Astrocyte of the cerebellum (primary cell): Measurements from ENCODE around the gene ZC3H7B.

Source experiments
- DNase-seq: peaks from one replicate; pipeline ENCODE4 v3.0.0-alpha.2; 2011; ENCODE audit warnings: low read depth
- H3K4me3 ChIP-seq: 2 replicates; pipeline ENCODE4 v1.5.1; 2011; ENCODE audit warnings: mild to moderate bottlenecking, low read depth, low read length, moderate library complexity
- CTCF ChIP-seq: IDR thresholded peaks from 2 replicates; pipeline ENCODE4 v1.5.1; 2012; ENCODE audit warnings: low read length, low read depth, moderate library complexity, mild to moderate bottlenecking; ENCODE audit errors: missing control alignments
- in situ Hi-C: cut with HindIII; loops from 2 replicates; pipeline ENCODE4 v1.10.0; 2017; ENCODE audit warnings: low sequenced_read_pairs

The ZC3H7B gene

GRCh38 chr22:41334951-41335635 lies 33.8 kb downstream of the ZC3H7B start:
- in situ Hi-C loops, result no loop called here
- TF ChIP-seq CTCF, result no peak
- DNase-seq, result no peak
- no peak overlapping the region for H3K4me3 ChIP-seq

GRCh38 chr22:41338614-41339212 lies 37.4 kb downstream of the ZC3H7B start:
- no peak for TF ChIP-seq CTCF
- H3K4me3 ChIP-seq, result no peak overlapping the region
- in situ Hi-C loops, result no loop called here
- DNase-seq, result no peak

DNA sequence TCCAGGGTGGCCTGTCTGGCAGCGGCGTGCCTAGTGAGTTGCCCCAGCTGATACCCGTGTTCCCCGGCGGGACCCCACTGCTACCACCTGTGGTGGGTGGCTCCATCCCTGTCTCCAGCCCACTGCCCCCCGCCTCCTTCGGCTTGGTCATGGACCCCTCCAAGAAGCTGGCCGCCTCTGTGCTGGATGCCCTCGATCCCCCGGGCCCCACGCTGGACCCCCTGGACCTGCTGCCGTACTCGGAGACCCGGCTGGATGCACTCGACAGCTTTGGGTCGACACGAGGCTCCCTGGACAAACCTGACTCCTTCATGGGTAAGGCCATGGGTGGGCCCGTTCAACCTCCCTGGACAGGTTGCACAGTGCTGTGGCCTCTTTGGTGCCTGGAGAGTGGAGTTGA lies 38.5 kb downstream of the ZC3H7B start:
- TF ChIP-seq CTCF, result no peak
- no peak for DNase-seq
- no peak overlapping the region for H3K4me3 ChIP-seq
- in situ Hi-C loops, result no loop called here

- in situ Hi-C loops, result no loop called here
- no peak overlapping the region for H3K4me3 ChIP-seq
- DNase-seq, result no peak
- TF ChIP-seq CTCF, result no peak
These were observed 39.0 kb downstream of the ZC3H7B start for GRCh38 chr22:41340357-41340756.

DNA sequence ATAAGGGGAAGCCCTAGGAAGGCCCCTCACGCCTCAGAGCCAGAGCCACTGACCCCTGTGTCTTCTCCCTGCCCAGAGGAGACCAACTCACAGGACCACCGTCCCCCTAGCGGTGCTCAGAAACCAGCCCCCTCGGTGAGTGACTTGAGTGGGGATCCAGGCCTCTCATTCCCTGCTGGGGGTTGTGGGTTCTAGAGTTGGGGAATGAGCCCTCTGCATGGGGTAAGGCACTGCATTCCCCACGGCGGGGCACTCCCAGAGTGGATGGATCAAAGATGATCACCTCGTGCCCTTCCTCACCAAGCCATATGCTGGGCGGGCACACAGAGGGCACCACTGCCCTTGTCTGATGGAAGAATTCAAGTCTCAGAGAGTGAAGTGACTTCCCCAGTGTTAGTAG lies 39.7 kb downstream of the ZC3H7B start:
- no peak for TF ChIP-seq CTCF
- in situ Hi-C loops, result no loop called here
- no peak overlapping the region for H3K4me3 ChIP-seq
- DNase-seq, result no peak

- H3K4me3 ChIP-seq, result no peak overlapping the region
- in situ Hi-C loops, result no loop called here
- DNase-seq, result no peak
- TF ChIP-seq CTCF, result no peak
These were observed 40.7 kb downstream of the ZC3H7B start for GRCh38 chr22:41341990-41342389.

DNA sequence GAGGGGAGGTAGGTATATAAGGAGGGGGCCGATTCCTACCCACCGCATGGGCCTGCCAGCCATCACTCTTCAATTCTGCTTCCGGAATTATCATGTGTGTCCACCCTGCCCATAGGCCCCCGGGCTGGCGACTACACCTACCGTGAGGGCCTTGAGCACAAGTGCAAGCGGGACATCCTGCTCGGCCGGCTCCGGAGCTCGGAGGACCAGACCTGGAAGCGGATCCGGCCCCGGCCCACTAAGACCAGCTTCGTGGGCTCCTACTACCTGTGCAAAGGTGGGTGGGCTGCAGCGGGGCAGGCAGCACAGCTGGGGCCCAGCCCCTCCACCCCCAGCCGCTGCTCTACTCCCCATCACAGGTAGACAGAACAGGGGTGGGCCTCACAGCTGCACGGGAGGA lies 42.0 kb downstream of the ZC3H7B start:
- DNase-seq, result no peak
- in situ Hi-C loops, result no loop called here
- TF ChIP-seq CTCF, result no peak
- no peak overlapping the region for H3K4me3 ChIP-seq
